Activated T-cell treated with anti-CD3 and anti-CD28 coated beads, Interleukin-2, amount 50 U/mL, for 24 hours (primary cell): ENCODE measurements around the gene KRTAP4-7.
"Not testable (repeated sequence)": the region's sequence is repeated elsewhere in the genome, so short reads cannot be mapped to it uniquely, and the experiment has no call there.

ENCODE experiments used
- DNase-seq: peaks from one replicate; pipeline ENCODE4 v3.0.0-alpha.2; 2020
- H3K27ac Mint-ChIP-seq: 2 replicates; pipeline ENCODE4 v1.8.0; 2020; ENCODE audit warnings: mild to moderate bottlenecking, mixed read lengths
- H3K27me3 Mint-ChIP-seq: 2 replicates; pipeline ENCODE4 v1.8.0; 2020; ENCODE audit warnings: mixed read lengths
- H3K36me3 Mint-ChIP-seq: 2 replicates; pipeline ENCODE4 v1.8.0; 2020; ENCODE audit warnings: low read depth, mixed read lengths
- H3K4me1 Mint-ChIP-seq: 2 replicates; pipeline ENCODE4 v1.8.0; 2020; ENCODE audit warnings: low read depth, mixed read lengths
- H3K4me3 Mint-ChIP-seq: 2 replicates; pipeline ENCODE4 v1.8.0; 2020; ENCODE audit warnings: mild to moderate bottlenecking, moderate library complexity, mixed read lengths
- H3K9me3 Mint-ChIP-seq: 2 replicates; pipeline ENCODE4 v1.8.0; 2020; ENCODE audit warnings: mixed read lengths

KRTAP4-7 gene

GRCh38 chr17:41088760-41089352 is 4.9 kb downstream of the KRTAP4-7 start:
- not testable (repeated sequence) for H3K9me3 Mint-ChIP-seq, DNase-seq, H3K36me3 Mint-ChIP-seq, H3K27ac Mint-ChIP-seq, H3K4me1 Mint-ChIP-seq, H3K4me3 Mint-ChIP-seq
- H3K27me3 Mint-ChIP-seq = peaks cover 24% of the 10 kb centered on the region

DNA sequence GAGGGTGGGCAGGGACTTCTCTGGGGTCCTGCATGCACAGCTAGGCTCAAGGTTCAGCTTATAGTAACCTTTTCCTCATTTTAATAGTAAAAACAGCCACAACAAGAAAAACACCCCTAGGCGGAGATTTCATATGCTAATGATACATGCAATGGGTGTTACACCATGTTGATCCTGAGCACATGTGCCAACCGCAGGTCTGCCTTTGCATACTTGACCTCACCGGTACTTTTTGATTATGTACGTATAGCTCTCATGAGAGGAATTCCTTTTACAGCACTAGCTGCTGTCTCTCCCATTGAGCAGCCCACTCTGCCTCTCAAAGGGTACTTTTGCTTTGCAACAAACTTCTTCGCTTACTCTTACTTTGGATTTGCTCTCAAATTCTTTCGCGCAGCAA is 12.1 kb downstream of the KRTAP4-7 start:
- H3K27ac Mint-ChIP-seq = no peak overlapping the region
- H3K36me3 Mint-ChIP-seq = no peaks in the 10 kb centered on the region
- H3K27me3 Mint-ChIP-seq = peaks cover 23% of the 10 kb centered on the region
- no peak for DNase-seq
- H3K4me1 Mint-ChIP-seq = peaks cover 5% of the 10 kb centered on the region
- no peaks in the 10 kb centered on the region for H3K9me3 Mint-ChIP-seq
- H3K4me3 Mint-ChIP-seq = no peak overlapping the region

GRCh38 chr17:41098042-41098441 is 14.1 kb downstream of the KRTAP4-7 start, which contains the start of gene KRTAP4-8:
KRTAP4-8 (minus strand) TSS chr17:41098142; CDS start chr17:41098084, 58 bp downstream.
- Mint-ChIP-seq H3K9me3 (no peaks in the 10 kb centered on the region), H3K4me3 (no peak within 1 kb of the TSS), H3K36me3 (no peaks in the 10 kb centered on the region), H3K27me3 (peaks cover 27% of the 10 kb centered on the region), H3K27ac (no peak within 1 kb of the TSS), H3K4me1 (peaks cover 5% of the 10 kb centered on the region)
- no peak for DNase-seq

DNA sequence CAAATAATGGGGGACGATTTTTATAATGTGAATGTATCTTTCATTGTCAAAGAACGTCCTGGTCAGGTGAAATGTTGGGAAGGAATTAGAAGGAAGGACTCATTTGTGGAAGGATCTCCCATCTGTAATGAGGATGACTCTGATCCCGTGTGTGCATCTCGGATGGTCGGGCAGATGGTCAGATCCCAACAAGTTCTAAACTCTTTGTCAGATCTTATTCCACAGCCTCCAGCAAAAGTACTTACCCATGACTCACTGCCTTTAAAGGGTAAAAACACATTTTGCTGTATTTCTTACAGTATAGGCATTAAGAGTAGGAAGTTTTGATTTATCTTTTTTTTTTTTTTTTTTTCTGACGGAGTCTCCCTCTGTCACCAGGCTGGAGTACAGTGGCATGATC is 14.5 kb downstream of the KRTAP4-7 start:
- Mint-ChIP-seq H3K27me3 (peaks cover 27% of the 10 kb centered on the region), H3K27ac (no peak overlapping the region)

DNA sequence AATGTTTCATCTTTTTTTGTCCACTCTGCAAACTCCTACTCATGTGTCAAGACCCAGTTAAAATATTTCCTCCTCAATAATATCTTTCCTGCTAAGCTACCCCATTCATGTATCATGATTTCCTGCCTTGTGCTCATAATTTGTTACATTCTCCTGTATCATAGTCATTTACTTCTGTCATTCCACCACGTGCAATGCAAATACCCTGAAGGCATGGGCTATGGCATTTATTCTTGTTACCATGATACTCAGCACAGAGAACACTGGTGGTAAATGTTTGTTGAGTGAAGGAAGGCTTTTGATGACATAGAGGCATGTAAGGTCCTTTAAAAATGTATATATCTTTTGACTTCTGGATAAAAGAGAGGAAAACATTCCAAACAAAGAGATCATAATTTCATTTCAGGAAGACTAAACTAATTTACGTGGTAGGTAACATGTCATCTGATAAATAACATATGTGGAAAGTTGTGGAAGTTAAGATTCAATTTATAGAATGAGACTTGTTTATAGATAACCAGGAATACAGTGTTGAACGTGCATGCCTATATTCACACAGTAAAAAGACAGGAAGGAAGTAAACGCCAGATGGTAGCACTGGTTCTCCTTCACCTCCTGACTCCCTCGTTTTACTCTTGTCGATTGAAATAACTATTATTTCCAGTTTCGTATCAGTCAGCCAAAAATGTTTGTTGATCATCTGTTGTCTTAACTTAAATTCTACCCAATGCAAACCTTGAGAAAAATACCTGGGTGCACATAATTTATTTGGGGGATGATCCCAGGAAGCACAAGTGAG is 15.9 kb downstream of the KRTAP4-7 start:
- H3K4me3 Mint-ChIP-seq, H3K36me3 Mint-ChIP-seq, H3K27ac Mint-ChIP-seq, H3K9me3 Mint-ChIP-seq, DNase-seq, H3K4me1 Mint-ChIP-seq: not testable (repeated sequence)
- H3K27me3 Mint-ChIP-seq = peaks cover 22% of the 10 kb centered on the region

More for the DNA sequence above, 14.5 kb downstream of the KRTAP4-7 start:
- Mint-ChIP-seq H3K36me3 (no peaks in the 10 kb centered on the region), H3K4me3 (no peak overlapping the region), H3K4me1 (peaks cover 5% of the 10 kb centered on the region), H3K9me3 (no peaks in the 10 kb centered on the region)
- DNase-seq = no peak

- no peak within 1 kb of the TSS for H3K27ac Mint-ChIP-seq
- no peaks in the 10 kb centered on the region for H3K36me3 Mint-ChIP-seq
- H3K27me3 Mint-ChIP-seq = peaks cover 26% of the 10 kb centered on the region
- no peak for DNase-seq
- H3K9me3 Mint-ChIP-seq = no peaks in the 10 kb centered on the region
- peaks cover 5% of the 10 kb centered on the region for H3K4me1 Mint-ChIP-seq
- H3K4me3 Mint-ChIP-seq = no peak within 1 kb of the TSS
These were observed 17.8 kb downstream of the KRTAP4-7 start, which contains the start of gene KRTAP4-16 for GRCh38 chr17:41101586-41102259. KRTAP4-16 (minus strand) TSS chr17:41102209; CDS start chr17:41102209, 0 bp downstream.

GRCh38 chr17:41103896-41104295 is 19.9 kb downstream of the KRTAP4-7 start:
- Mint-ChIP-seq H3K4me1 (peaks cover 5% of the 10 kb centered on the region), H3K27me3 (peaks cover 31% of the 10 kb centered on the region), H3K27ac (no peak overlapping the region), H3K9me3 (no peaks in the 10 kb centered on the region), H3K4me3 (no peak overlapping the region), H3K36me3 (no peaks in the 10 kb centered on the region)
- DNase-seq = no peak

GRCh38 chr17:41104386-41105038 is 20.6 kb downstream of the KRTAP4-7 start:
- not testable (repeated sequence) for H3K4me3 Mint-ChIP-seq, H3K27ac Mint-ChIP-seq, DNase-seq, H3K4me1 Mint-ChIP-seq, H3K9me3 Mint-ChIP-seq, H3K36me3 Mint-ChIP-seq
- H3K27me3 Mint-ChIP-seq = peaks cover 31% of the 10 kb centered on the region

DNA sequence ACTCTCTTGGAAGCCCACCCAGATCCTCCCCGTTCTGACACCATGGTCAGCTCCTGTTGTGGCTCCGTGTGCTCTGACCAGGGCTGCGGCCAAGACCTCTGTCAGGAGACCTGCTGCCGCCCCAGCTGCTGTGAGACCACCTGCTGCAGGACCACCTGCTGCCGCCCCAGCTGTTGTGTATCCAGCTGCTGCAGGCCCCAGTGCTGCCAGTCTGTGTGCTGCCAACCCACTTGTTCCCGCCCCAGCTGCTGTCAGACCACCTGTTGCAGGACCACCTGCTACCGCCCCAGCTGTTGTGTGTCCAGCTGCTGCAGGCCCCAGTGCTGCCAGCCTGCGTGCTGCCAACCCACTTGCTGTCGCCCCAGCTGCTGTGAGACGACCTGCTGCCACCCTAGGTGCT is 21.4 kb downstream of the KRTAP4-7 start, which contains the start of gene KRTAP4-9:
TSS of gene KRTAP4-9 (plus strand) at position 43 of the 400 bp plus-strand sequence. CDS start at position 43, 0 bp downstream.
- H3K27ac Mint-ChIP-seq, H3K9me3 Mint-ChIP-seq, H3K4me1 Mint-ChIP-seq, H3K36me3 Mint-ChIP-seq, DNase-seq, H3K4me3 Mint-ChIP-seq: not testable (repeated sequence)
- H3K27me3 Mint-ChIP-seq = peaks cover 26% of the 10 kb centered on the region

GRCh38 chr17:41107941-41108450 is 24.0 kb downstream of the KRTAP4-7 start:
- H3K4me3 Mint-ChIP-seq = no peak overlapping the region
- DNase-seq = no peak
- H3K9me3 Mint-ChIP-seq = peaks cover 2% of the 10 kb centered on the region
- H3K27me3 Mint-ChIP-seq = peaks cover 27% of the 10 kb centered on the region
- H3K4me1 Mint-ChIP-seq = no peaks in the 10 kb centered on the region
- no peaks in the 10 kb centered on the region for H3K36me3 Mint-ChIP-seq
- no peak overlapping the region for H3K27ac Mint-ChIP-seq

- H3K27me3 Mint-ChIP-seq = peaks cover 30% of the 10 kb centered on the region
- H3K36me3 Mint-ChIP-seq, H3K4me1 Mint-ChIP-seq, H3K27ac Mint-ChIP-seq, H3K4me3 Mint-ChIP-seq, H3K9me3 Mint-ChIP-seq, DNase-seq: not testable (repeated sequence)
These were observed 24.9 kb downstream of the KRTAP4-7 start for GRCh38 chr17:41108728-41109386.

DNA sequence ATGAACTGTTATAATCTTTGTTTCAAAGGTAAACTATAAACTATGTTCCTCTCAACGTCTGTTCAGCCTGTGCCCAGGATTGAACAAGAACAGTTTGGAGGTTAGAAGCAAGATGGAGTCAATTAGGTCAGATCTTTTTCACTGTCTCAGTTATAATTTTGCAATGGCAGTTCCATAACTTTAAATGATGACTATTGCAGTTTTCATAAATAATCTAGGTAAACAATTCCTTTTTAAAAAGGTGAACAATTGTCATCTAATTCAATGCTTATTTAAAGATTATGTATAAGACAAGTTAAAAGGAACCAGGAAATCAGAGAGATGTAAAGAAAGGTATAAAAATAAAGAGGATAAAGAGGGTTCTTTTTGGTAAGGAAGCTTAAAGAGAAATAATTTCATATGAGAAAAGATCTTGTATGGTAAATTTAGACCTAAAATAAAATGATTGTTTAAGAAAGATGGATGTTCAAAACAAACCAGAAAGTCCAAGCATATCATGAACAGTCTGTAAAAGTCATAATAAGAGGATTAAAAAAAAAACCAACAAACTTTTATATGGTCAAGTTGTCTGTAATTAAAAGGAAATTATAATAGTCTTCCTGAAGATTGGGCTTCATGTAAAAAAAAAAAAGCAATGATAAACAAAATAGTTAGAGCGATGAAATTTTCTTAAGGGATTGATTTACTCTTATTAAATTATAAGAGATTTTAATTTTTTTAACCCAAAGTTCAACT is 27.4 kb downstream of the KRTAP4-7 start:
- Mint-ChIP-seq H3K27me3 (peaks cover 42% of the 10 kb centered on the region), H3K27ac (no peak overlapping the region), H3K4me1 (no peaks in the 10 kb centered on the region)

GRCh38 chr17:41116297-41116696 is 32.3 kb downstream of the KRTAP4-7 start:
- Mint-ChIP-seq H3K9me3 (peaks cover 2% of the 10 kb centered on the region), H3K27me3 (peaks cover 42% of the 10 kb centered on the region), H3K4me1 (peaks cover 10% of the 10 kb centered on the region), H3K27ac (no peak overlapping the region), H3K36me3 (no peaks in the 10 kb centered on the region), H3K4me3 (no peak overlapping the region)
- no peak for DNase-seq

More for the DNA sequence above, 27.4 kb downstream of the KRTAP4-7 start:
- DNase-seq = no peak
- H3K9me3 Mint-ChIP-seq = peaks cover 4% of the 10 kb centered on the region
- H3K4me3 Mint-ChIP-seq = no peak overlapping the region
- no peaks in the 10 kb centered on the region for H3K36me3 Mint-ChIP-seq
